Activated T-cell treated with anti-CD3 and anti-CD28 coated beads for 4 hours (primary cell): Measurements from ENCODE around the gene KIF4A.

ENCODE experiments used
- DNase-seq: peaks from one replicate; pipeline ENCODE4 v3.0.0-alpha.2; 2020

KIF4A gene

GRCh38 chrX:70402721-70403120 lies 112.8 kb downstream of the KIF4A start:
- no peak for DNase-seq

GRCh38 chrX:70405003-70405402 lies 115.1 kb downstream of the KIF4A start:
- no peak for DNase-seq

- DNase-seq, result no peak
Observed at GRCh38 chrX:70410921-70411320, 121.0 kb downstream of the KIF4A start.

GRCh38 chrX:70411475-70411874 lies 121.6 kb downstream of the KIF4A start:
- DNase-seq, result no peak

GRCh38 chrX:70421618-70422017 lies 131.7 kb downstream of the KIF4A start:
- no peak for DNase-seq

GRCh38 chrX:70422851-70423341 lies 133.0 kb downstream of the KIF4A start, which contains the start of gene GDPD2:
Gene GDPD2, plus strand, starts transcription at chrX:70423314. Its CDS starts 1,671 bp downstream, at chrX:70424985.
- DNase-seq, result no peak

- DNase-seq, result no peak
Observed at GRCh38 chrX:70423936-70424675, 134.2 kb downstream of the KIF4A start.

GRCh38 chrX:70424801-70425200 lies 134.9 kb downstream of the KIF4A start:
- DNase-seq, result no peak

GRCh38 chrX:70426286-70427278 lies 136.7 kb downstream of the KIF4A start:
- DNase-seq, result no peak

GRCh38 chrX:70427365-70427764 lies 137.5 kb downstream of the KIF4A start:
- no peak for DNase-seq

GRCh38 chrX:70429759-70430158 lies 139.9 kb downstream of the KIF4A start:
- no peak for DNase-seq

GRCh38 chrX:70432936-70433847 lies 143.3 kb downstream of the KIF4A start:
- DNase-seq, result no peak

GRCh38 chrX:70433848-70434351 lies 144.0 kb downstream of the KIF4A start:
- DNase-seq, result peak; percentile 60

- DNase-seq, result no peak
Observed at GRCh38 chrX:70434352-70434866, 144.5 kb downstream of the KIF4A start.

- no peak for DNase-seq
Observed at GRCh38 chrX:70434914-70435586, 145.1 kb downstream of the KIF4A start.

GRCh38 chrX:70436343-70436742 lies 146.4 kb downstream of the KIF4A start:
- DNase-seq, result no peak

- no peak for DNase-seq
Observed at GRCh38 chrX:70437011-70437410, 147.1 kb downstream of the KIF4A start.

GRCh38 chrX:70437921-70438665 lies 148.2 kb downstream of the KIF4A start:
- no peak for DNase-seq

GRCh38 chrX:70439016-70439415 lies 149.1 kb downstream of the KIF4A start:
- DNase-seq, result no peak

- no peak for DNase-seq
Observed at GRCh38 chrX:70442224-70442623, 152.3 kb downstream of the KIF4A start.
